Stimulated activated CD4-positive, alpha-beta T cell treated with anti-CD3 and anti-CD28 coated beads, Interleukin-4, amount 100 ng/mL, for 48 hours (primary cell): ENCODE data around the gene CCDC85A.
A peak's percentile ranks its signal among the peaks of the same experiment; 100 is the strongest.
"Not testable (repeated sequence)": the region's sequence is repeated elsewhere in the genome, so short reads cannot be mapped to it uniquely, and the experiment has no call there.

Experiments
- DNase-seq, 2 donors: peaks; one replicate each; pipeline ENCODE4 v3.0.0-alpha.2; 2020; ENCODE audit warnings: low read depth in 2 of 2

The CCDC85A gene

GRCh38 chr2:56183643-56184499 lies at the start of gene CCDC85A:
Gene CCDC85A (plus strand): TSS chr2:56183990. CDS start chr2:56184625, 635 bp downstream.
- DNase-seq: peak; percentile 56 to 70

GRCh38 chr2:56134861-56135260 lies 48.9 kb upstream of the CCDC85A start:
- DNase-seq: no peak

GRCh38 chr2:56142497-56143061 lies 41.2 kb upstream of the CCDC85A start:
- not testable (repeated sequence) for DNase-seq

GRCh38 chr2:56147907-56148306 lies 35.9 kb upstream of the CCDC85A start:
- DNase-seq: no peak

GRCh38 chr2:56148825-56149224 lies 35.0 kb upstream of the CCDC85A start:
- DNase-seq: no peak

- DNase-seq: no peak
These were observed 31.9 kb upstream of the CCDC85A start for GRCh38 chr2:56151841-56152240.

- no peak for DNase-seq
These were observed 28.6 kb upstream of the CCDC85A start for GRCh38 chr2:56155188-56155587.

GRCh38 chr2:56159875-56160274 lies 23.9 kb upstream of the CCDC85A start:
- DNase-seq: not testable (repeated sequence)

- DNase-seq: no peak
These were observed 15.9 kb upstream of the CCDC85A start for GRCh38 chr2:56167616-56168562.

- DNase-seq: no peak
These were observed 14.3 kb upstream of the CCDC85A start for GRCh38 chr2:56169521-56169920.

- no peak for DNase-seq
These were observed 13.3 kb upstream of the CCDC85A start for GRCh38 chr2:56170504-56170903.

- no peak for DNase-seq
These were observed 12.8 kb upstream of the CCDC85A start for GRCh38 chr2:56170988-56171387.

GRCh38 chr2:56175779-56176178 lies 8.0 kb upstream of the CCDC85A start:
- DNase-seq: no peak

- DNase-seq: no peak
These were observed 6.2 kb upstream of the CCDC85A start for GRCh38 chr2:56177420-56178220.

- no peak for DNase-seq
These were observed 3.9 kb upstream of the CCDC85A start for GRCh38 chr2:56179931-56180330.

- DNase-seq: no peak
These were observed 1.4 kb upstream of the CCDC85A start for GRCh38 chr2:56182420-56182819.

GRCh38 chr2:56184500-56185011 lies 766 bp downstream of the CCDC85A start:
- peak in 1 of 2 donors; percentile 0 for DNase-seq

GRCh38 chr2:56185101-56185581 lies 1.4 kb downstream of the CCDC85A start:
- DNase-seq: no peak

- DNase-seq: no peak
These were observed 1.8 kb downstream of the CCDC85A start for GRCh38 chr2:56185582-56186046.

GRCh38 chr2:56191617-56192016 lies 7.8 kb downstream of the CCDC85A start:
- DNase-seq: no peak
